GM20431 (cell line): ENCODE measurements around the gene DNAAF9.
"Not testable (repeated sequence)": the region's sequence is repeated elsewhere in the genome, so short reads cannot be mapped to it uniquely, and the experiment has no call there.

ENCODE experiments used
- in situ Hi-C: fragments of 300-500 bp; cut with MseI, MboI; formaldehyde crosslinking; loops from one replicate; pipeline ENCODE4 v1.15.0; 2020; ENCODE audit warnings: low sequenced_read_pairs; ENCODE audit not compliant: unreplicated experiment

DNAAF9 gene

GRCh38 chr20:3407040-3407770, at the start of gene DNAAF9:
TSS of gene DNAAF9 (minus strand) at chr20:3407669. CDS start at chr20:3407557, 112 bp downstream.
- in situ Hi-C loops: no loop called here

- in situ Hi-C loops: no loop called here
Measured at GRCh38 chr20:3456648-3457047, 49.2 kb upstream of the DNAAF9 start.

- in situ Hi-C loops: no loop called here
Measured at GRCh38 chr20:3454831-3455230, 47.4 kb upstream of the DNAAF9 start.

GRCh38 chr20:3452690-3453089, 45.2 kb upstream of the DNAAF9 start:
- in situ Hi-C loops: no loop called here

GRCh38 chr20:3452136-3452535, 44.7 kb upstream of the DNAAF9 start:
- in situ Hi-C loops: no loop called here

- in situ Hi-C loops: no loop called here
Measured at GRCh38 chr20:3449319-3449718, 41.9 kb upstream of the DNAAF9 start.

GRCh38 chr20:3447321-3447720, 39.9 kb upstream of the DNAAF9 start:
- in situ Hi-C loops: no loop called here

- in situ Hi-C loops: no loop called here
Measured at GRCh38 chr20:3446779-3447178, 39.3 kb upstream of the DNAAF9 start.

GRCh38 chr20:3436864-3437574, 29.6 kb upstream of the DNAAF9 start:
- in situ Hi-C loops: no loop called here

- in situ Hi-C loops: no loop called here
Measured at GRCh38 chr20:3434232-3434631, 26.8 kb upstream of the DNAAF9 start.

GRCh38 chr20:3433744-3434143, 26.3 kb upstream of the DNAAF9 start:
- in situ Hi-C loops: no loop called here

- in situ Hi-C loops: no loop called here
Measured at GRCh38 chr20:3432844-3433243, 25.4 kb upstream of the DNAAF9 start.

- in situ Hi-C loops: no loop called here
Measured at GRCh38 chr20:3431109-3431508, 23.6 kb upstream of the DNAAF9 start.

GRCh38 chr20:3430376-3431069, 23.1 kb upstream of the DNAAF9 start:
- in situ Hi-C loops: no loop called here

GRCh38 chr20:3426766-3427165, 19.3 kb upstream of the DNAAF9 start:
- in situ Hi-C loops: not testable (repeated sequence)

- in situ Hi-C loops: no loop called here
Measured at GRCh38 chr20:3423126-3423525, 15.7 kb upstream of the DNAAF9 start.

- in situ Hi-C loops: no loop called here
Measured at GRCh38 chr20:3421985-3422384, 14.5 kb upstream of the DNAAF9 start.

GRCh38 chr20:3420211-3420707, 12.8 kb upstream of the DNAAF9 start:
- in situ Hi-C loops: no loop called here

- in situ Hi-C loops: not testable (repeated sequence)
Measured at GRCh38 chr20:3418161-3418560, 10.7 kb upstream of the DNAAF9 start.

- in situ Hi-C loops: no loop called here
Measured at GRCh38 chr20:3414122-3414521, 6.7 kb upstream of the DNAAF9 start.

GRCh38 chr20:3413393-3413889, 6.0 kb upstream of the DNAAF9 start:
- in situ Hi-C loops: no loop called here
